Cardiac fibroblast (primary cell): ENCODE data around the gene RNASEH1.
A peak's percentile ranks its signal among the peaks of the same experiment; 100 is the strongest.

Experiments
- DNase-seq, 2 donors: peaks; one replicate each; pipeline versions ENCODE4 v3.0.0 to v3.0.0-alpha.2; 2010; ENCODE audit warnings: low read depth in 2 of 2
- H3K4me3 ChIP-seq, 2 donors: replicated peaks in 1 of 2; 1 replicate in 1 of 2; 2 replicates in 1 of 2; pipeline ENCODE4 v1.5.1; 2011; ENCODE audit warnings: low read depth in 2 of 2, low read length in 2 of 2, mild to moderate bottlenecking in 2 of 2, moderate library complexity in 1 of 2
- TF ChIP-seq, protein P1 (sequence below): IDR thresholded peaks from one replicate; pipeline ENCODE4 v1.5.1; 2011; ENCODE audit warnings: low read depth, mild to moderate bottlenecking, low read length, inconsistent platforms

The RNASEH1 gene

DNA sequence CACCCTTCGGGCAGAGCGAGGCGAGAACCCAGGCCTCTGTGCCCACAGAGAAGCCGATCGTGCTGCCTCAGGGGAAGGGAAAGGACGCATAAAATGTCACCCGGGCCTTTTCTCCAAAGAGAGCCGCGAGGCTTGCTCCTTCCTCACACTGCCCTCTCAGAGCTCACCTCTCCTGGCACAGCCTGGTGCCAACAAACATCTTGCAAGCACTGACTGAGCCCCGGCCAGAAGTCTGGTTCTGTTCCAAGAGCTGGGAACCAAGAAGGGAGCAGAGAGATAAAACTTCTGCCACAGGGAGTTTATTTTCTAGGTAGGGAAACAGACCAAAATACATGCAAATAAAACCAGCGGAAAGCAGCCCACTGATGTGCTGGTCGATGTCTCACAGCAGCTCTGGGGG is 25.2 kb downstream of the RNASEH1 start:
- no peak overlapping the region for H3K4me3 ChIP-seq
- peak in 1 of 2 donors; percentile 11 for DNase-seq
- TF ChIP-seq, protein P1, sequence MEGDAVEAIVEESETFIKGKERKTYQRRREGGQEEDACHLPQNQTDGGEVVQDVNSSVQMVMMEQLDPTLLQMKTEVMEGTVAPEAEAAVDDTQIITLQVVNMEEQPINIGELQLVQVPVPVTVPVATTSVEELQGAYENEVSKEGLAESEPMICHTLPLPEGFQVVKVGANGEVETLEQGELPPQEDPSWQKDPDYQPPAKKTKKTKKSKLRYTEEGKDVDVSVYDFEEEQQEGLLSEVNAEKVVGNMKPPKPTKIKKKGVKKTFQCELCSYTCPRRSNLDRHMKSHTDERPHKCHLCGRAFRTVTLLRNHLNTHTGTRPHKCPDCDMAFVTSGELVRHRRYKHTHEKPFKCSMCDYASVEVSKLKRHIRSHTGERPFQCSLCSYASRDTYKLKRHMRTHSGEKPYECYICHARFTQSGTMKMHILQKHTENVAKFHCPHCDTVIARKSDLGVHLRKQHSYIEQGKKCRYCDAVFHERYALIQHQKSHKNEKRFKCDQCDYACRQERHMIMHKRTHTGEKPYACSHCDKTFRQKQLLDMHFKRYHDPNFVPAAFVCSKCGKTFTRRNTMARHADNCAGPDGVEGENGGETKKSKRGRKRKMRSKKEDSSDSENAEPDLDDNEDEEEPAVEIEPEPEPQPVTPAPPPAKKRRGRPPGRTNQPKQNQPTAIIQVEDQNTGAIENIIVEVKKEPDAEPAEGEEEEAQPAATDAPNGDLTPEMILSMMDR = no peak

DNA sequence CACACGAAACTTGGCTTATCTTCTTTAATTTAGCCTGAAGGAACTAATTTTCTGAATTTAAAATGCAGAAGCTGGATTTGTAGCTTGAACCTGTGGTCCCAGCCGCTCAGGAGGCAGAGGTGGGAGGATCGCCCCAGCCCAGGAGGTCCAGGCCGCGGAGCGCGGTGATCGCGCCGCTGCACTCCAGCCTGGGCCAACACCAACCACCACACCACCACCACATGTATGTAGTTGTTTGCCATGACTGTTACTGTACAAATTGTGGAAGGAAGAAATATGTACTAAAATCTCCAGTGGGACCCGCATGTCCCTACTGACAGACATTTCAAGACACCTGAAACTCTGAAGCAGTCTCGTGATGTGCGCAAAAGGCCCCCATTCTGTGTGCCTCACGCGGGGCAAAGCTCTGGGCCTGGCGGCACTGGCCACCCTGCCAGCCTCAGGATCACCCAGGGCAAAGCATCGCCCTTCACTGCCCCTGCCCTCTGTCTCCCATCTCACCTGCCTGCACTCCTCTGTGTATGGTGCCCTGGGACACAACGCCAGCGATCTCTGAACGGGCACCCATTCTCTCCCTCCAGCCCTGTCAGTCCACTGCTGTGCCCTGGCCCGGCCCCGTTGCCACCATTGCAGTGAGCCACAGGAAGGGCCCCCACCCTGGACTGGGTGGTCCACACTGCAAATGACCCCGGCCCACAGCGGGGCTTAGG is 28.7 kb downstream of the RNASEH1 start:
- DNase-seq = no peak
- no peak overlapping the region for H3K4me3 ChIP-seq
- TF ChIP-seq, protein P1 = no peak

DNA sequence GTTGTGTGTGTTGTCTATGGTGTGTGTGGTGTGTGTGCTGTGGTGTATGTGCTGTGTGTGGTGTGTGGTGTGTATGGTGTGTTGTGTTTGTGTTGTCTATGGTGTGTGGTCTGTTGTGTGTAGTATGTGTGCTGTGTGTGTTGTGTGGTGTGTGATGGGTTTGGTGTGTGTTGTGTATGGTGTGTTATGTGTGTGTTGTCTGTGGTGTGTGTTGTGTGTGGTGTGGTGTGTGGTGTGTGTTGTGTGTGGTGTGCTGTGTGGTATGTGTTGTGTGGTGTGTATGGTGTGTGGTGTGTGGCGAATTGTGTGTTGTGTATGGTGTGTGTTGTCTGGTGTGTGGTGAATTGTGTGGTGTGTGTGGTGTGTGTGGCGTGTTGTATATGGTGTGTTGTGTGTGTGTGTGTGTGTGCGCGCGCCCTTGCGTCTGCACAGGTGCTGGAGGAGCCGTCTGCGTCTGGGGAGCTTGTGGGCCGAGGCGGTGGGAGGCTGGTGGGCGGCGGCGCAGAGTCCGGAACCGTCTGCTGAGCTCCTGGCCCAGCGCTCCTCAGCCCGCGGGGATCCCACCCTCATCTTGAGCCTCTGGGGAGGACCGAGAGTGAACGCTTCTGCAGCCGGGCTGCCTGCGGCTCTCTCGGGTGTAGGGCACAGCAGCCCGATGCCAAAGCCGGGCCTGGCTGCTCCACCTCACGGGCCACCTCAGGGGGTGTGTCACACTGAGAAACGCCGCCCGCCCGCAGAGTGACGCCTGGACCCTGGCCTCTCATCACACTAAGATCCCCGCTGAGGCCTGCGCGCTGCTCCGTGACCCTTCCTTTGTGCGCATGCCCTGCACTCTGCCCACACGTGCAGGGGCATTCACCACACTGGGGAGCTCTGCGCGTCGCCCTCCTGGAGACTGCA is 30.0 kb downstream of the RNASEH1 start:
- TF ChIP-seq, protein P1 = no peak
- DNase-seq = no peak

DNA sequence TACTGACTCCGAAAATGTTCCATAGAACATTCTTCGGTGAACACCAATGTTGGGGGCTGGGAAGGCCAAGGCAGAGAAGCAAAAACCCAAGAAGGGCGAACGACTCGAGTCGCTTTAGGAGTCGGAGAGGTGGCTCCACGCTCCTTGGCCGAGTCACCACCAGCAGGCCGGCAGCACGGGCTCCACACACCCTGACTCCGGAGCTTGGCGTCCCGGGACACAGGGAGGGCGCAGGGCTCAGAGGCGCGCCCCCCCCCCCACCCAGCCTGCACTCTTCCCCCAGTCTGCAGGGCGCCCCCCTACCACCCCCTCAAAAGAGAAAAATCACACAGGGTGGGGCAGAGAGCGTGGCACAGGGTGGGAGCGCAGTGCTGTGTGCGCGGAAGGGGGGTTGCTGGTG is 31.3 kb downstream of the RNASEH1 start:
- TF ChIP-seq, protein P1 = no peak
- no peak for DNase-seq
- H3K4me3 ChIP-seq = no peak overlapping the region

More for the DNA sequence above, 30.0 kb downstream of the RNASEH1 start:
- H3K4me3 ChIP-seq = no peak overlapping the region

DNA sequence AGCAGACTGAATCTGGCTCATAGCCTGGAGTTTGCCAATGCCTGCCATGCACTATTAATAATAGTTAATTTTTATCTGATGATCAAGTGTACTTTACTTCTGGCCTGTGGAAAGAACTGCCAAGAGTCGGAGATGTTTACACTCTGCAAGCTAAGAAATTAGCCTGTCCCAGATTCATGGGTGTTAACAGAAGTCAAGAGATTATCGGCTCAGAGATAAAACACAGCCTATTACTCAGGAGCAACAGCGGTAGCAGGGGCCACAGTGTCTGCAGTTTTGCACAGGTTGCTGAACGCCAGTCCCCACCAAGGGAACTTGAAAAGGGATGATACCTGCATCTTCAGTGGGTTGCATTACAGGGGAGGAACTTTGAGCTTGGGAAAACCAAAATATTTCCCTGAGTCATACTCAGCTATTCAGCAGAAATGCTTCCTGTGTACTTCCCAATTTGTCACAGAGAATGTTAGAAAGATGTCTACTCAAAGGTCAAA is 34.5 kb downstream of the RNASEH1 start:
- TF ChIP-seq, protein P1 = no peak
- peak; percentile 46 to 63 for DNase-seq
- H3K4me3 ChIP-seq = no peak overlapping the region

DNA sequence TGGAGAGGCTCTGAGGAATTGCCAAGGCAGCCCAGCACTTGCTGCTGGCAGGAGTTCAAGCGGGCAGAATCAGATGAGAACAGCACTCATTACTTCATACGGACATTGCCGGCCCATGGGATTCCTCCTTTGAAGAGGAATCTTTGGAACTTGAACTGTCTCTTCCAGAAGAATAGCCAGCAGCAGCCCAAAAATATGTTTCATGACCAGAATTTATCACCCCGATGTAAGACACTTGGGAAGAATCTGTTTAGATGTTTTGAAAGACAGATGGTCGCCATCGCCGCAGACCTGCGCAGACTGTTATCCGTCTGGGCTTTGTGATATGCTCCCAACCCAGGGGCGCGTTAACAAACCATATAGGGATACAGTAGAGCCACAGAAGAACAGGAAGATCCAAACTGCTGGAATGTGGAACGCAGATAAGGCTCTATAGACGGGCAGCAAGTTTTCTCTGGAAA is 35.1 kb downstream of the RNASEH1 start:
- H3K4me3 ChIP-seq = no peak overlapping the region
- TF ChIP-seq, protein P1 = no peak
- peak; percentile 51 to 70 for DNase-seq
